Neural cell (in vitro differentiated cells): Measurements from ENCODE around the gene GCK. TPM values are rescaled to one million over a fixed set of nuclear protein-coding genes. Genes with fewer than 3 reads are reported as not detected.

Source experiments
- H2AFZ ChIP-seq: fragments of 200-600, 300-800 bp; sonication (generic), shearing (Covaris generic); 2 replicates; pipeline ENCODE4 v1.6.0; 2014; ENCODE audit warnings: low read depth, mild to moderate bottlenecking, antibody characterized with exemption, low read length, moderate library complexity
- H3F3A ChIP-seq: fragments of 200-600 bp; shearing (Covaris generic); 2 replicates; pipeline ENCODE4 v1.6.1; 2016; ENCODE audit warnings: mild to moderate bottlenecking, moderate library complexity, mixed read lengths, antibody characterized with exemption, low read length; ENCODE audit not compliant: insufficient read depth, poor library complexity, severe bottlenecking
- H3K27ac ChIP-seq: fragments of 200-600, 300-800 bp; sonication (generic), shearing (Covaris generic); 2 replicates; pipeline ENCODE4 v1.5.1; 2014; ENCODE audit warnings: mild to moderate bottlenecking, low read length, moderate library complexity
- H3K27me3 ChIP-seq: fragments of 300-800, 200-600 bp; sonication (generic), shearing (Covaris generic); 2 replicates; pipeline ENCODE4 v1.6.0; 2014; ENCODE audit warnings: mild to moderate bottlenecking, low read depth, low read length, moderate library complexity; ENCODE audit not compliant: insufficient read depth
- H3K36me3 ChIP-seq: fragments of 300-800, 200-600 bp; sonication (generic), shearing (Covaris generic); 2 replicates; pipeline ENCODE4 v1.5.1; 2014; ENCODE audit warnings: mild to moderate bottlenecking, antibody characterized with exemption, low read length, moderate library complexity; ENCODE audit not compliant: insufficient read depth
- H3K4me2 ChIP-seq: fragments of 300-800, 200-600 bp; sonication (generic), shearing (Covaris generic); 2 replicates; pipeline ENCODE4 v1.6.0; 2014; ENCODE audit warnings: mild to moderate bottlenecking, low read length
- H3K4me3 ChIP-seq: fragments of 300-800, 200-600 bp; sonication (generic), shearing (Covaris generic); 2 replicates; pipeline ENCODE4 v1.5.1; 2014; ENCODE audit warnings: mild to moderate bottlenecking, low read length, moderate library complexity
- H3K79me2 ChIP-seq: fragments of 200-600 bp; shearing (Covaris generic); replicated peaks from 2 replicates; pipeline ENCODE4 v1.6.0; 2014; ENCODE audit warnings: mild to moderate bottlenecking, low read length, moderate library complexity; ENCODE audit not compliant: insufficient read depth
- H3K9ac ChIP-seq: fragments of 300-800, 200-600 bp; sonication (generic), shearing (Covaris generic); 2 replicates; pipeline ENCODE4 v1.6.1; 2016; ENCODE audit warnings: mild to moderate bottlenecking, low read length, mixed read lengths
- H3K9me2 ChIP-seq: fragments of 200-600 bp; shearing (Covaris generic); 2 replicates; pipeline ENCODE4 v1.6.1; 2016; ENCODE audit warnings: mild to moderate bottlenecking, low read length, mixed read lengths; ENCODE audit not compliant: insufficient read depth
- H3K9me3 ChIP-seq: fragments of 200-600, 300-800 bp; sonication (generic), shearing (Covaris generic); 2 replicates; pipeline ENCODE4 v1.6.1; 2016; ENCODE audit warnings: mild to moderate bottlenecking, mixed run types, low read length, moderate library complexity, mixed read lengths
- H4K20me1 ChIP-seq: fragments of 200-600 bp; shearing (Covaris generic); 2 replicates; pipeline ENCODE4 v1.6.1; 2016; ENCODE audit warnings: mild to moderate bottlenecking, mixed run types; ENCODE audit not compliant: insufficient read depth
- EP300 ChIP-seq: fragments of 450-650 bp; conservative IDR thresholded peaks from 2 replicates; pipeline ENCODE4 v1.6.1; 2014; ENCODE audit warnings: antibody characterized with exemption, mild to moderate bottlenecking, moderate library complexity; ENCODE audit not compliant: poor library complexity, severe bottlenecking
- EZH2 ChIP-seq: fragments of 200-600, 300-800 bp; shearing (Covaris generic), sonication (generic); IDR thresholded peaks from 2 replicates; pipeline ENCODE4 v1.6.1; 2014; ENCODE audit warnings: antibody characterized with exemption, low read length, borderline replicate concordance, mild to moderate bottlenecking; ENCODE audit not compliant: insufficient read depth, poor library complexity, severe bottlenecking
- MXI1 ChIP-seq: fragments of 450-650 bp; conservative IDR thresholded peaks from 2 replicates; pipeline ENCODE4 v1.6.1; 2014; ENCODE audit warnings: antibody characterized with exemption, mild to moderate bottlenecking; ENCODE audit not compliant: poor library complexity, severe bottlenecking
- POLR2AphosphoS5 ChIP-seq: IDR thresholded peaks from 2 replicates; pipeline ENCODE4 v1.6.1; 2012
- RAD21 ChIP-seq: fragments of 450-650 bp; conservative IDR thresholded peaks from 2 replicates; pipeline ENCODE4 v1.6.1; 2014; ENCODE audit warnings: antibody characterized with exemption, mild to moderate bottlenecking, moderate library complexity
- SMC3 ChIP-seq: fragments of 450-650 bp; conservative IDR thresholded peaks from 2 replicates; pipeline ENCODE4 v1.6.1; 2014; ENCODE audit warnings: antibody characterized with exemption, mild to moderate bottlenecking, moderate library complexity; ENCODE audit not compliant: poor library complexity
- TAF1 ChIP-seq: IDR thresholded peaks from 2 replicates; pipeline ENCODE4 v1.6.1; 2012; ENCODE audit warnings: low read depth
- polyA plus RNA-seq: library from polyadenylated mRNA; depleted of rRNA; stranded (reverse); fragments of >200 nt; gene quantifications from 2 replicates; pipeline ENCODE4 v1.2.3, GENCODE V29; 2014
- TF ChIP-seq, protein P1 (sequence below): IDR thresholded peaks from 2 replicates; pipeline ENCODE4 v1.6.1; 2012; ENCODE audit warnings: borderline replicate concordance
- TF ChIP-seq, protein P2 (sequence below): fragments of 450-650 bp; IDR thresholded peaks from 2 replicates; pipeline ENCODE4 v1.5.1; 2014; ENCODE audit warnings: antibody characterized with exemption, mild to moderate bottlenecking, moderate library complexity; ENCODE audit not compliant: poor library complexity, severe bottlenecking

The GCK gene
- polyA plus RNA-seq, 1 donor from 2014 or later = 7.4 TPM

- no peak overlapping the region for H3K9ac ChIP-seq
- H3K4me2 ChIP-seq = no peak overlapping the region
- no peaks in the 10 kb centered on the region for H3K27me3 ChIP-seq
- no peaks in the 10 kb centered on the region for H4K20me1 ChIP-seq
- TF ChIP-seq MXI1 (no peak), TAF1 (no peak), EP300 (no peak), POLR2AphosphoS5 (no peak), SMC3 (no peak), EZH2 (no peak), RAD21 (no peak)
- TF ChIP-seq, protein P1, sequence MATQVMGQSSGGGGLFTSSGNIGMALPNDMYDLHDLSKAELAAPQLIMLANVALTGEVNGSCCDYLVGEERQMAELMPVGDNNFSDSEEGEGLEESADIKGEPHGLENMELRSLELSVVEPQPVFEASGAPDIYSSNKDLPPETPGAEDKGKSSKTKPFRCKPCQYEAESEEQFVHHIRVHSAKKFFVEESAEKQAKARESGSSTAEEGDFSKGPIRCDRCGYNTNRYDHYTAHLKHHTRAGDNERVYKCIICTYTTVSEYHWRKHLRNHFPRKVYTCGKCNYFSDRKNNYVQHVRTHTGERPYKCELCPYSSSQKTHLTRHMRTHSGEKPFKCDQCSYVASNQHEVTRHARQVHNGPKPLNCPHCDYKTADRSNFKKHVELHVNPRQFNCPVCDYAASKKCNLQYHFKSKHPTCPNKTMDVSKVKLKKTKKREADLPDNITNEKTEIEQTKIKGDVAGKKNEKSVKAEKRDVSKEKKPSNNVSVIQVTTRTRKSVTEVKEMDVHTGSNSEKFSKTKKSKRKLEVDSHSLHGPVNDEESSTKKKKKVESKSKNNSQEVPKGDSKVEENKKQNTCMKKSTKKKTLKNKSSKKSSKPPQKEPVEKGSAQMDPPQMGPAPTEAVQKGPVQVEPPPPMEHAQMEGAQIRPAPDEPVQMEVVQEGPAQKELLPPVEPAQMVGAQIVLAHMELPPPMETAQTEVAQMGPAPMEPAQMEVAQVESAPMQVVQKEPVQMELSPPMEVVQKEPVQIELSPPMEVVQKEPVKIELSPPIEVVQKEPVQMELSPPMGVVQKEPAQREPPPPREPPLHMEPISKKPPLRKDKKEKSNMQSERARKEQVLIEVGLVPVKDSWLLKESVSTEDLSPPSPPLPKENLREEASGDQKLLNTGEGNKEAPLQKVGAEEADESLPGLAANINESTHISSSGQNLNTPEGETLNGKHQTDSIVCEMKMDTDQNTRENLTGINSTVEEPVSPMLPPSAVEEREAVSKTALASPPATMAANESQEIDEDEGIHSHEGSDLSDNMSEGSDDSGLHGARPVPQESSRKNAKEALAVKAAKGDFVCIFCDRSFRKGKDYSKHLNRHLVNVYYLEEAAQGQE = no peak
- TF ChIP-seq, protein P2, sequence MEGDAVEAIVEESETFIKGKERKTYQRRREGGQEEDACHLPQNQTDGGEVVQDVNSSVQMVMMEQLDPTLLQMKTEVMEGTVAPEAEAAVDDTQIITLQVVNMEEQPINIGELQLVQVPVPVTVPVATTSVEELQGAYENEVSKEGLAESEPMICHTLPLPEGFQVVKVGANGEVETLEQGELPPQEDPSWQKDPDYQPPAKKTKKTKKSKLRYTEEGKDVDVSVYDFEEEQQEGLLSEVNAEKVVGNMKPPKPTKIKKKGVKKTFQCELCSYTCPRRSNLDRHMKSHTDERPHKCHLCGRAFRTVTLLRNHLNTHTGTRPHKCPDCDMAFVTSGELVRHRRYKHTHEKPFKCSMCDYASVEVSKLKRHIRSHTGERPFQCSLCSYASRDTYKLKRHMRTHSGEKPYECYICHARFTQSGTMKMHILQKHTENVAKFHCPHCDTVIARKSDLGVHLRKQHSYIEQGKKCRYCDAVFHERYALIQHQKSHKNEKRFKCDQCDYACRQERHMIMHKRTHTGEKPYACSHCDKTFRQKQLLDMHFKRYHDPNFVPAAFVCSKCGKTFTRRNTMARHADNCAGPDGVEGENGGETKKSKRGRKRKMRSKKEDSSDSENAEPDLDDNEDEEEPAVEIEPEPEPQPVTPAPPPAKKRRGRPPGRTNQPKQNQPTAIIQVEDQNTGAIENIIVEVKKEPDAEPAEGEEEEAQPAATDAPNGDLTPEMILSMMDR = no peak
- H3F3A ChIP-seq = no peaks in the 10 kb centered on the region
- H3K36me3 ChIP-seq = no peaks in the 10 kb centered on the region
- H2AFZ ChIP-seq = no peak overlapping the region
- peaks cover 5% of the 10 kb centered on the region for H3K9me3 ChIP-seq
- no peak overlapping the region for H3K4me3 ChIP-seq
- H3K79me2 ChIP-seq = no peaks in the 10 kb centered on the region
- H3K9me2 ChIP-seq = no peaks in the 10 kb centered on the region
- no peak overlapping the region for H3K27ac ChIP-seq
Observed at GRCh38 chr7:44222776-44223261, 33.6 kb upstream of the GCK start.

GRCh38 chr7:44222074-44222473, 32.8 kb upstream of the GCK start:
- Histone ChIP-seq H3K27me3 (no peaks in the 10 kb centered on the region), H4K20me1 (no peaks in the 10 kb centered on the region), H3K9ac (no peak overlapping the region), H2AFZ (no peak overlapping the region), H3K4me3 (no peak overlapping the region), H3F3A (no peaks in the 10 kb centered on the region), H3K27ac (no peak overlapping the region), H3K79me2 (no peaks in the 10 kb centered on the region), H3K4me2 (no peak overlapping the region), H3K9me2 (no peaks in the 10 kb centered on the region), H3K9me3 (peaks cover 5% of the 10 kb centered on the region), H3K36me3 (no peaks in the 10 kb centered on the region)
- TF ChIP-seq EZH2 (no peak), EP300 (no peak), POLR2AphosphoS5 (no peak), TAF1 (no peak)
- TF ChIP-seq, protein P1 = no peak
- TF ChIP-seq, protein P2 = no peak
